SK-N-SH treated with all-trans-retinoic acid at 6 μM for 48 hours (cell line): ENCODE results near the gene IVL.
A peak's percentile ranks its signal among the peaks of the same experiment; 100 is the strongest.

Source experiments
- ATAC-seq: fragments of 200-7000 bp; cut with Tn5 transposase; 3 replicates; pipeline ENCODE4 v1.9.1; 2020; ENCODE audit warnings: mild to moderate bottlenecking, moderate library complexity
- BACH2 ChIP-seq: fragments of 250-450 bp; sonication (Bioruptor Pico); IDR thresholded peaks from 2 replicates; pipeline ENCODE4 v1.9.0; 2021; ENCODE audit warnings: mild to moderate bottlenecking, borderline replicate concordance
- CSRNP3 ChIP-seq: fragments of 250-450 bp; sonication (Bioruptor Pico); IDR thresholded peaks from 2 replicates; pipeline ENCODE4 v1.5.1; 2021; ENCODE audit warnings: mild to moderate bottlenecking, moderate library complexity
- ESRRG ChIP-seq: fragments of 250-450 bp; sonication (Bioruptor Pico); IDR thresholded peaks from 2 replicates; pipeline ENCODE4 v1.6.1; 2021; ENCODE audit warnings: mild to moderate bottlenecking
- OSR1 ChIP-seq: fragments of 250-450 bp; sonication (Bioruptor Pico); IDR thresholded peaks from 2 replicates; pipeline ENCODE4 v1.8.0; 2022; ENCODE audit warnings: moderate library complexity, mild to moderate bottlenecking, inconsistent platforms
- PATZ1 ChIP-seq: fragments of 250-450 bp; sonication (Bioruptor Pico); IDR thresholded peaks from 2 replicates; pipeline ENCODE4 v1.8.0; 2020; ENCODE audit warnings: mild to moderate bottlenecking, moderate library complexity, borderline replicate concordance
- POU6F1 ChIP-seq: fragments of 250-450 bp; sonication (Bioruptor Pico); IDR thresholded peaks from 2 replicates; pipeline ENCODE4 v1.8.0; 2021; ENCODE audit warnings: low read depth, mild to moderate bottlenecking, moderate library complexity, borderline replicate concordance
- RARB ChIP-seq: fragments of 250-450 bp; sonication (Bioruptor Pico); IDR thresholded peaks from 2 replicates; pipeline ENCODE4 v1.8.0; 2021; ENCODE audit warnings: mild to moderate bottlenecking, moderate library complexity
- SNAI2 ChIP-seq: fragments of 250-450 bp; sonication (Bioruptor Pico); IDR thresholded peaks from 2 replicates; pipeline ENCODE4 v1.5.0; 2020; ENCODE audit warnings: mild to moderate bottlenecking, moderate library complexity
- TOX ChIP-seq: fragments of 250-450 bp; sonication (Bioruptor Pico); IDR thresholded peaks from 2 replicates; pipeline ENCODE4 v1.8.0; 2021; ENCODE audit warnings: mild to moderate bottlenecking, moderate library complexity, borderline replicate concordance
- TSHZ2 ChIP-seq: fragments of 250-450 bp; sonication (Bioruptor Pico); IDR thresholded peaks from 2 replicates; pipeline ENCODE4 v1.5.0; 2020; ENCODE audit warnings: mild to moderate bottlenecking, moderate library complexity
- ZC3H10 ChIP-seq: fragments of 250-450 bp; sonication (Bioruptor Pico); IDR thresholded peaks from 2 replicates; pipeline ENCODE4 v1.5.1; 2021; ENCODE audit warnings: mild to moderate bottlenecking, moderate library complexity
- ZFP3 ChIP-seq: fragments of 250-450 bp; sonication (Bioruptor Pico); IDR thresholded peaks from 2 replicates; pipeline ENCODE4 v1.5.0; 2020; ENCODE audit warnings: mild to moderate bottlenecking, moderate library complexity

IVL gene

GRCh38 chr1:152884966-152885624 lies 23.3 kb upstream of the IVL start:
- ATAC-seq, result peak; percentile 50
- TF ChIP-seq ESRRG, result no peak
- TF ChIP-seq PATZ1, result no peak

- ATAC-seq, result peak; percentile 40; the same call in 2 of the 3 replicates
- TF ChIP-seq ZC3H10 (CRISPR knock-in tag), result no peak
- no peak for TF ChIP-seq BACH2 (CRISPR knock-in tag)
- TF ChIP-seq RARB (CRISPR knock-in tag), result no peak
- TF ChIP-seq POU6F1 (CRISPR knock-in tag), result no peak
- no peak for TF ChIP-seq OSR1 (CRISPR knock-in tag)
- no peak for TF ChIP-seq TSHZ2
- TF ChIP-seq ESRRG, result no peak
- no peak for TF ChIP-seq PATZ1
- TF ChIP-seq TOX, result no peak
- TF ChIP-seq CSRNP3, result no peak
- no peak for TF ChIP-seq ZFP3 (CRISPR knock-in tag)
These were observed 22.3 kb upstream of the IVL start for GRCh38 chr1:152886085-152886484.

- peak; percentile 33; the same call in 2 of the 3 replicates for ATAC-seq
- TF ChIP-seq TOX (no peak), BACH2 (CRISPR knock-in tag) (no peak), ZC3H10 (CRISPR knock-in tag) (no peak)
These were observed 21.5 kb upstream of the IVL start for GRCh38 chr1:152886758-152887409.

- no peak for ATAC-seq
These were observed 20.2 kb upstream of the IVL start for GRCh38 chr1:152888126-152888525.

More at GRCh38 chr1:152888126-152888525, 20.2 kb upstream of the IVL start:
- TF ChIP-seq TSHZ2, result no peak
- TF ChIP-seq SNAI2, result no peak
- TF ChIP-seq ZC3H10 (CRISPR knock-in tag), result no peak
- TF ChIP-seq CSRNP3, result no peak
- TF ChIP-seq ESRRG, result no peak
